Measurements from ENCODE around the gene ROR2.

Gene ROR2

GRCh38 chr9:91736898-91737601 is 213.0 kb downstream of the ROR2 start:
- no peak for DNase-seq (ENCODE audit: low spot score)

- DNase-seq (ENCODE audit: low spot score) = no peak
These were observed 213.7 kb downstream of the ROR2 start for GRCh38 chr9:91736311-91736710.

GRCh38 chr9:91735049-91735448 is 215.0 kb downstream of the ROR2 start:
- no peak for DNase-seq (ENCODE audit: low spot score)

- peak; percentile 32 for DNase-seq (ENCODE audit: low spot score)
These were observed 215.6 kb downstream of the ROR2 start for GRCh38 chr9:91734371-91734981.

GRCh38 chr9:91733006-91733624 is 216.9 kb downstream of the ROR2 start:
- no peak for DNase-seq (ENCODE audit: low spot score)

DNA sequence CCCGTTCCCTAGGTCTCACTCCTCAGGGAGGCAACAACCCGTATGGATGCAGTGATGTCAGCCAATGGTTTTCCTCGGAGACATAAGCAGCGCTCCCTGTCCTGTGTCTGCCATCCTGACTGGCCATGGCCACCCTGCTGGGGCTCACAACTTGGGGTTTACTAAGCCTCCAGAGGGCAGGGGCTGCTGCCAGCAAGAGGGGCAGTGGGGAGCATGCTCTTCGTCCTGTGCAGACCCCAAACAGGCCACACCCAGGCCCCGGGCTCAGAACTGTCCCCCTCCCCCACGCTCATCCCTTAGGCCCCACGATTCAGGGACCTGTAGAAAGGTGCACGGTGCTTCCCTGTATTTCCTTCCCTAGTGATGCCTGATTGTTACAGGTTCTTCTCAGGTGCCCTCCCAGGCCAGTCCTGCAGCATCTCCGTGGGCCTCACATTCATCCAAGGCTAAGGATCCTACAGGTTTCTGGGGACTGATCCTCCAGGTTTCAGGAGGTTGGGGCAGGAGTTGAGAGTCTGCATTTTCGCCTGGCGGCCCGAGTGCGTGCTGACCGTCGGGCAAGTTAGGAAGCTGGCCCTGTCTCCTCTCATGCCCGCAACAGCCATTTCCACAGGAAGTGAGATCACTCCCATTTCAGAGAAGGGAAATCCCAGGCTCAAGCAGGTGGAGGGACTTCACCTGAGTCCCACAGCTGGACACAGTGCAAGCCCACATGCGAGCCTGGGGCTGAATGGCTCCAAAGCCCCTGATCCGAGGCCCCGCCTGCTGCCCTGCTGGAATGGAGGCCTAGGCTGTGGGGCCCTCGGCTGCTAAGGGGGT is 217.6 kb downstream of the ROR2 start:
- no peak for DNase-seq (ENCODE audit: low spot score)

GRCh38 chr9:91730806-91731205 is 219.2 kb downstream of the ROR2 start:
- no peak for DNase-seq (ENCODE audit: low spot score)

DNA sequence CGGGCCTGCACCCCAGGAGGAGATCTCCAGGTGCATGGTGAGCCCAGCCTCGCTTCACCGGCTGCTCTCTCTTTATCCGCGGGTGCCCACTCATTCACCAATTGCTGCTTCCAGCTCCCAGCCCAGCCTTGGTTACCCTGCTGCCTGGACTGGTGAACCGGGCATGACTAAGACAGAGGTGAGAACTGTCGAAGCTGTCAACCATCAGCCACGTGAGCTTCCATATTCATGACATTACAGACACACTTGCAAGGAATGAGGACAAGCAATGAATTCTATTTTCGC is 220.5 kb downstream of the ROR2 start:
- no peak for DNase-seq (ENCODE audit: low spot score)

GRCh38 chr9:91727972-91728371 is 222.1 kb downstream of the ROR2 start:
- DNase-seq (ENCODE audit: low spot score) = no peak

DNA sequence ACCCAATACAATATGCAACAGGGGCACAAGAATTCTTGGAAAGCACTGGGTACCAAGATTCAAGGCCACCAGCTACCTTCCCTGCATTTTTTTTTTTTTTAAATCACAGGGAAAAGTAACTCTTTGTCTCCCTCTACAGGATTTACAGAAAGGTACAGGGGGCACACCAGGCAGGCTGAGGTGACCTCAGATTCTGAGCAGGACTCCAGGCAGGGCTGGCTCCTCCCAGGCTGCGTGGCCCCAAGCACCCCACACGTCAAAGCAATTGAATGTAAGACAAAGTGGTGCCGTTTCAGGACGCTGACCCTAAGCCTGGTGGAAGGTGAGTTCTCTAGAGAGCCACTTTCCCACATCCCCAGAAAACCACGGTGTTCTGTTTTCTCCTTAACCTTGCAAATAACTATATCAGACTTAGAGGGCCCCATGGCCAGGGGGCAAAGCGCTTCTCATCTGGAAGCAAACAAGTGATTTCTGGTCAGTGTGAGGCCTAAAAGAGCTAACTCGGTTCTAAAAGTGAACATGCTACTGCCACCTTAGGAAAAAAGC is 222.6 kb downstream of the ROR2 start:
- no peak for DNase-seq (ENCODE audit: low spot score)

DNA sequence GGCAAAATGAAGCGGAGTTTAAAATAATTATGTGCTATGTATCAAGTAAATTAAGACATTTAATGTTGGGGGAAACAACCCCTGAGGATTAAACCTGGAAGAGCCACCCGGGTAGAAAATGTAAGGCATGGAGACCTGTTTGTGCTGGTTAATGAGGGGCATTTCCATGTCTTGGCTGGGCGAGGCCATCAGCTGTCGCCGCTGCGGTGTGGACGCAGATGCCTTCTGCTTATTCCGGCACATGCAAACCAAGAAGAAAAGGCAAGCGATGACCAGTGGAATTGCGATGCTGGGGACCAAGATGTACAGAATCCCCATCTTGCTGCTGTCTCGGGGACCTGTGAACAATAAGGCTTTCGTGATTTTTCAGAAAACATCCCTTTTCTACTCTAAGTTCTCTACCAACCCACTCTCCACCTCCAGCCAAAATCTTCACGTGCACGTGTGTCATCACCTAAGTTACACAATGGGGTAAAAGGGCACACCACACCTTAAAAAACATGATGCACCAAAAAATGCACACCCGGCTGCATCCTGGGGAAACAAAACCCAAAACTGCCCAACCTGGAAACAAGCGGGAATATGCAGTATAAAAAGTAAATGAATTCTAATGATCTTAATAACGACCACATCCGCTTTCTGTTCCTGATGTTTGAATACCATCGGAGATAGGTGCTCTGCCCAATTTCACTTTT is 223.5 kb downstream of the ROR2 start:
- DNase-seq (ENCODE audit: low spot score) = no peak

- DNase-seq (ENCODE audit: low spot score) = no peak
These were observed 224.4 kb downstream of the ROR2 start for GRCh38 chr9:91725651-91726050.

GRCh38 chr9:91724609-91725505 is 225.2 kb downstream of the ROR2 start:
- DNase-seq (ENCODE audit: low spot score) = no peak

- DNase-seq (ENCODE audit: low spot score) = no peak
These were observed 226.0 kb downstream of the ROR2 start for GRCh38 chr9:91724068-91724440.

DNA sequence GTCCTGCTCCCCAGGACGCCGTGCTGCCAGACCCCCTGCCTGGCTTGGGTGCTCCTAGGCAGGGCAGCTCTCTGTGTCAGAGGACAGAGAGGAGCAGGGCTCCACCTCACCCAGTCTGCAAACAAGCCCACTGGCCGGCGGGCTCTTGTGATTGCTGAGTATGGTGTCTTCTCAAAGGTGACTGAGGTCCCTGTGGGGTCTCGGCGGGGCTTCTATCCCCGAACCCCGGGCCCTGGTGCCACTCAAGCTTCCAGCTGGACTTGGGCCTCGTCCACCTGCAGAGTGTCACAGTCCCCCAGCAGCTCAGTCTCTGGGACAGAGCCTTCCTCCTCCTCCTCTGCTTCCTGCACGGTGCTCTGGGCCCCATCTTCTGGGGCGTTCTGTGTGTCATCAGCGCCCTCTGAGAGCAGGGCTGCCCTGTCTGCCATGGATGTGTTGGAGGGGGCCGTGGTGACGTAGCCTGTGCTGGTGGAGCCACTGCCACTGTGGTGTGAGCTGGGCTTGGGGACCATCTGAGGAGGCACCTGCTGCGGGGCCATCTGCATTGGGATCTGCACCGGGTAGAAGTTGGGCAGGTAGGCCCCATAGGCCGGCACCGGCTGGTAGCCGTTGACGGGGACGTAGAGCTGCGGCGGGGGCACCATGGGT is 226.5 kb downstream of the ROR2 start:
- DNase-seq (ENCODE audit: low spot score) = no peak

DNA sequence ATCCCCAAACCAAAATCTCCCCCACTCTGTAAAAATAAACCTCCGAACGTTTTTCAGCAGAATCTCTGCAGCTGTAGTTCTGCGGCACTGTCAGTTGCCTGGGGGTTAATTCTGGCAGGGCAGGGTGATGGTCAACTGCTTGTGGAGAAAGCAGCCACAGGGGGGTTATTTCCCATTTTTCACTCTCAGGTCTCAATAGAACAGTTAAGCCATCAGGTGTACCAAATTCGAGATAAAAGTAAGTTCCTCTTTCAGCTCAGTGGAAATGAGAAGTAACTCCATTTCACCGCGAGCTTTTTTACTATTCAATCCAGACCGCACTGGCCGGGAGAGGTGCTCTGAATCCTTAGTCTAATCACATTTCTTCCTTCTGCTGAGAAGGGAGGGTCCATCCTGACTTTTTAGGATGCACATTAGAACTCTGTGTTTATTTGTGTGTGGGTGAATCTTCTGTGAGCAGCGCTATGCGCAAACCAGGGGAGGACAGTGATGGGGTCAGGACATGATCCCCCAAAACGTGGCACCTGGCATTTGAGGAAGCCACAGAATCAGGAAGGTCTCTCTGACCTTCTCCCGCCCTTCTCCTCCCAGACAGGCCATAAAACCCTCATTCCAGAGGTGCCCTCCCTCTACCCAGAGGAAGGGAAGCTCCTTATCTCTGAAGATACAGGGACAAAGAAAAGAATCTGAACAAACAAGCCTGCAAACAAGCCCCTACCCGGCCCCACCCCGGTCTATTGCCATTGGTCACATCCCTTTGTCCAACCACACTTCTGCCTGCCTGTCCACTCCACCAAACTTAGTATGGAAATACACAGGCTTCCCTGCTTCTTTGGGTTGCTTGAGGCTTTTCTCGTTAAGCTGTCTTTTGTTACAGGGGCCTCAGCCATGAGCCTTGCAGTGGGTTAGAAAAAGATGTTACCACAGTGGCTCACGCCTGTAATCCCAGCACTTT is 229.0 kb downstream of the ROR2 start:
- no peak for DNase-seq (ENCODE audit: low spot score)

GRCh38 chr9:91720313-91720712 is 229.7 kb downstream of the ROR2 start:
- no peak for DNase-seq (ENCODE audit: low spot score)

DNA sequence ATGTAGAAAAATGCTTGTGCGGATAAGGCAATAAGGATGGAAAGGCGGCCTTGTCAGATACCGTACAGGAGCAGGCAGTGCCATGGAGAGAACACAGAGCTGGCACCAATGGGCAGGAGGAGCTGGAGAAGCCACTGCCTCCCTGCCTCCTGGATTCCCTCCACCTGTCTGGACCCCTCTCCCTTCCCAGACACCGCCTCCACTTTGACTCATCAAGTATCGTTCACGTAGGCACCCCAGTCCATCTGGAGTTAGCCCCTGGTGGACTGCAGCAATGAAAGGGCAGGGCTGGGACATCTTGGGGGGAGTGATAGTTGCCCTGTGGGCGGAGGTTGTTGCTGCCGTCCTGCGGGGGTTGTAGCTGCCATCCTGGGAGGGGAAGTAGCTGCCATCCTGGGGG is 232.0 kb downstream of the ROR2 start:
- DNase-seq (ENCODE audit: low spot score) = no peak

DNA sequence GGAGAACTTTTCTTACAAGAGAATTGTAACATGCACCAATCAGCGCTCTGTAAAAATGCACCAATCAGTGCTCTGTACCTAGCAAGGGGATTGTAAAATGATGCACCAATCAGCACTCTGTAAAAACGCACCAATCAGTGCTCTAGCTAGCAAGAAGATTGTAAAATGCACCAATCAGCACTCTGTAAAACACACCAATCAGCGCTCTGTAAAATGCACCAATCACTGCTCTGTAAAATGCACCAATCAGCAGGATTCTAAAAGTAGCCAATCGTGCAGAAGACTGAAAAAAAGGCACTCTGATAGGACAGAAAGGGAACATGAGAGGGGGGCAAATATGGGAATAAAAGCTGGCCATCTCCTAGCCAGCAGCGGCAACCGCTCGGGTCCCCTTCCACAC is 233.2 kb downstream of the ROR2 start:
- no peak for DNase-seq (ENCODE audit: low spot score)

Data from putamen (tissue), 1 donor.